ENCODE measurements around the gene UNC79.
"Not testable (repeated sequence)": the region's sequence is repeated elsewhere in the genome, so short reads cannot be mapped to it uniquely, and the experiment has no call there.

The UNC79 gene

GRCh38 chr14:93464271-93464670 is 33.5 kb downstream of the UNC79 start:
- H2BK5ac ChIP-seq (ENCODE audit: low read length) = no peak overlapping the region
- no peak overlapping the region for H3K9ac ChIP-seq (ENCODE audit: low read depth, low read length, poor library complexity)
- no peak overlapping the region for H3K27ac ChIP-seq (replicated peaks; ENCODE audit: low read length)
- no peaks in the 10 kb centered on the region for H3K79me1 ChIP-seq (ENCODE audit: low read depth, low read length)
- no peak overlapping the region for H3K4me3 ChIP-seq (ENCODE audit: low read length in 2 of 2)
- H2AFZ ChIP-seq (ENCODE audit: low read length) = no peak overlapping the region
- no peak overlapping the region for H4K8ac ChIP-seq (ENCODE audit: low read depth, low read length)
- H3K23ac ChIP-seq (ENCODE audit: low read depth, low read length, poor library complexity) = no peak overlapping the region
- peaks cover 0 to 2% of the 10 kb centered on the region in 2 donors for H3K4me1 ChIP-seq (ENCODE audit: control insufficient read depth in 2 of 2, insufficient read depth in 1 of 2, low read depth in 1 of 2, low read length in 2 of 2)
- no peak overlapping the region for H3K14ac ChIP-seq (ENCODE audit: low read length)
- no peak overlapping the region for H2BK120ac ChIP-seq (ENCODE audit: low read depth, low read length)
- no peaks in the 10 kb centered on the region for H3K9me3 ChIP-seq (replicated peaks in 1 of 2; ENCODE audit: control insufficient read depth in 2 of 2, insufficient read depth in 1 of 2, low read depth in 1 of 2, low read length in 2 of 2)
- no peak overlapping the region for H2BK15ac ChIP-seq (ENCODE audit: low read length)
- H3K36me3 ChIP-seq (replicated peaks in 1 of 2; ENCODE audit: control insufficient read depth in 2 of 2, insufficient read depth in 2 of 2, low read length in 2 of 2) = no peaks in the 10 kb centered on the region
- no peak overlapping the region for H3K4me2 ChIP-seq (ENCODE audit: insufficient read depth, low read length, poor library complexity, severe bottlenecking)
- no peaks in the 10 kb centered on the region for H3K27me3 ChIP-seq (ENCODE audit: control insufficient read depth in 3 of 3, insufficient read depth in 3 of 3, low read depth in 1 of 3, low read length in 3 of 3)
- no CpG with 5 or more reads among the region's 5 CpGs for whole genome bisulfite sequencing, 2 donors (ENCODE audit: extremely low coverage in 2 of 2, insufficient read length in 2 of 2, insufficient replicate concordance in 1 of 2)
- H4K91ac ChIP-seq (ENCODE audit: low read depth, low read length, poor library complexity) = no peak overlapping the region
- no peak overlapping the region for H3K4ac ChIP-seq (ENCODE audit: low read length)
- no peak for DNase-seq (ENCODE audit: low spot score)
- no peak overlapping the region for H3K18ac ChIP-seq (ENCODE audit: low read length)
- no peak overlapping the region for H2BK12ac ChIP-seq (ENCODE audit: low read length)
- no peak overlapping the region for H2AK5ac ChIP-seq (ENCODE audit: low read depth, low read length)

- H2BK120ac ChIP-seq (ENCODE audit: low read depth, low read length) = no peak overlapping the region
- no peak overlapping the region for H3K4ac ChIP-seq (ENCODE audit: low read length)
- no peak overlapping the region for H2BK15ac ChIP-seq (ENCODE audit: low read length)
- DNase-seq (ENCODE audit: low spot score) = no peak
- H2BK12ac ChIP-seq (ENCODE audit: low read length) = no peak overlapping the region
- H3K18ac ChIP-seq (ENCODE audit: low read length) = no peak overlapping the region
- no peaks in the 10 kb centered on the region for H3K9me3 ChIP-seq (replicated peaks in 1 of 2; ENCODE audit: control insufficient read depth in 2 of 2, insufficient read depth in 1 of 2, low read depth in 1 of 2, low read length in 2 of 2)
- no peak overlapping the region for H4K8ac ChIP-seq (ENCODE audit: low read depth, low read length)
- H3K14ac ChIP-seq (ENCODE audit: low read length) = no peak overlapping the region
- no peak overlapping the region for H2AK5ac ChIP-seq (ENCODE audit: low read depth, low read length)
- WGBS, 2 donors (ENCODE audit: extremely low coverage in 2 of 2, insufficient read length in 2 of 2, insufficient replicate concordance in 1 of 2) = no CpG with 5 or more reads among the region's 6 CpGs
- H3K27me3 ChIP-seq (ENCODE audit: control insufficient read depth in 3 of 3, insufficient read depth in 3 of 3, low read depth in 1 of 3, low read length in 3 of 3) = peaks cover 0 to 12% (median 0%) of the 10 kb centered on the region in 3 experiments
- H2AFZ ChIP-seq (ENCODE audit: low read length) = no peak overlapping the region
- no peak overlapping the region for H2BK5ac ChIP-seq (ENCODE audit: low read length)
- no peak overlapping the region for H3K9ac ChIP-seq (ENCODE audit: low read depth, low read length, poor library complexity)
- H3K23ac ChIP-seq (ENCODE audit: low read depth, low read length, poor library complexity) = no peak overlapping the region
- H3K4me1 ChIP-seq (ENCODE audit: control insufficient read depth in 2 of 2, insufficient read depth in 1 of 2, low read depth in 1 of 2, low read length in 2 of 2) = peaks cover 0 to 2% of the 10 kb centered on the region in 2 donors
- H3K4me3 ChIP-seq (ENCODE audit: low read length in 2 of 2) = no peak overlapping the region
- no peaks in the 10 kb centered on the region for H3K79me1 ChIP-seq (ENCODE audit: low read depth, low read length)
- no peak overlapping the region for H3K27ac ChIP-seq (replicated peaks; ENCODE audit: low read length)
- no peak overlapping the region for H4K91ac ChIP-seq (ENCODE audit: low read depth, low read length, poor library complexity)
- H3K4me2 ChIP-seq (ENCODE audit: insufficient read depth, low read length, poor library complexity, severe bottlenecking) = no peak overlapping the region
- no peaks in the 10 kb centered on the region for H3K36me3 ChIP-seq (replicated peaks in 1 of 2; ENCODE audit: control insufficient read depth in 2 of 2, insufficient read depth in 2 of 2, low read length in 2 of 2)
Measured at GRCh38 chr14:93475471-93475870, 44.7 kb downstream of the UNC79 start.

GRCh38 chr14:93476305-93476704 is 45.6 kb downstream of the UNC79 start:
- no peak overlapping the region for H4K91ac ChIP-seq (ENCODE audit: low read depth, low read length, poor library complexity)
- H3K4me3 ChIP-seq (ENCODE audit: low read length in 2 of 2) = no peak overlapping the region
- H2AK5ac ChIP-seq (ENCODE audit: low read depth, low read length) = no peak overlapping the region
- no peak overlapping the region for H3K27ac ChIP-seq (replicated peaks; ENCODE audit: low read length)
- H2BK15ac ChIP-seq (ENCODE audit: low read length) = no peak overlapping the region
- no peaks in the 10 kb centered on the region for H3K36me3 ChIP-seq (replicated peaks in 1 of 2; ENCODE audit: control insufficient read depth in 2 of 2, insufficient read depth in 2 of 2, low read length in 2 of 2)
- H3K4me1 ChIP-seq (ENCODE audit: control insufficient read depth in 2 of 2, insufficient read depth in 1 of 2, low read depth in 1 of 2, low read length in 2 of 2) = peaks cover 0 to 2% of the 10 kb centered on the region in 2 donors
- H3K14ac ChIP-seq (ENCODE audit: low read length) = no peak overlapping the region
- H3K9ac ChIP-seq (ENCODE audit: low read depth, low read length, poor library complexity) = no peak overlapping the region
- no peak overlapping the region for H3K4ac ChIP-seq (ENCODE audit: low read length)
- no peak for DNase-seq (ENCODE audit: low spot score)
- peaks cover 0 to 12% (median 0%) of the 10 kb centered on the region in 3 experiments for H3K27me3 ChIP-seq (ENCODE audit: control insufficient read depth in 3 of 3, insufficient read depth in 3 of 3, low read depth in 1 of 3, low read length in 3 of 3)
- no peaks in the 10 kb centered on the region for H3K79me1 ChIP-seq (ENCODE audit: low read depth, low read length)
- no peak overlapping the region for H2BK12ac ChIP-seq (ENCODE audit: low read length)
- no peak overlapping the region for H2BK120ac ChIP-seq (ENCODE audit: low read depth, low read length)
- no peaks in the 10 kb centered on the region for H3K9me3 ChIP-seq (replicated peaks in 1 of 2; ENCODE audit: control insufficient read depth in 2 of 2, insufficient read depth in 1 of 2, low read depth in 1 of 2, low read length in 2 of 2)
- no peak overlapping the region for H3K18ac ChIP-seq (ENCODE audit: low read length)
- H3K4me2 ChIP-seq (ENCODE audit: insufficient read depth, low read length, poor library complexity, severe bottlenecking) = no peak overlapping the region
- no peak overlapping the region for H4K8ac ChIP-seq (ENCODE audit: low read depth, low read length)
- H2BK5ac ChIP-seq (ENCODE audit: low read length) = no peak overlapping the region
- no CpG with 5 or more reads among the region's 3 CpGs for WGBS, 2 donors (ENCODE audit: extremely low coverage in 2 of 2, insufficient read length in 2 of 2, insufficient replicate concordance in 1 of 2)
- H2AFZ ChIP-seq (ENCODE audit: low read length) = no peak overlapping the region
- H3K23ac ChIP-seq (ENCODE audit: low read depth, low read length, poor library complexity) = no peak overlapping the region

DNA sequence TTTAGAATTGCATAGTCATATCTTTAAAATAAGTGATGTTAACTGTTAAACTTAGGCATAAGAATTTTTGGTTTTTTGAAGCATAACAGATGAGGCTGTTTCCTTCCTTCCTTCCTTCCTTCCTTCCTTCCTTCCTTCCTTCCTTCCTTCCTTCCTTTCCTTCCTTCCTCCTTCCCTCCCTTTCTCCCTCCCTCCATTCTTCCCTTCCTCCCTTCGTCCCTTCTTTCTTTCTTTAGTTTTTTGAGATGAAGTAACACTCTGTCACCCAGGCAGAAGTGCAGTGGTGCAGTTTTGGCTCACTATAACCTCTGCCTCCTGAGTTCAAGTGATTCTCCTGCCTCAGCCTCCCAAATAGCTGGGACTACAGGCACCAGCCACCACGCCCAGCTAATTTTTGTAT is 48.3 kb downstream of the UNC79 start:
- not testable (repeated sequence) for H3K4me2 ChIP-seq (ENCODE audit: insufficient read depth, low read length, poor library complexity, severe bottlenecking); H3K9me3 ChIP-seq (replicated peaks in 1 of 2; ENCODE audit: control insufficient read depth in 2 of 2, insufficient read depth in 1 of 2, low read depth in 1 of 2, low read length in 2 of 2); H2AK5ac ChIP-seq (ENCODE audit: low read depth, low read length); H2BK5ac ChIP-seq (ENCODE audit: low read length); H4K8ac ChIP-seq (ENCODE audit: low read depth, low read length); H2BK120ac ChIP-seq (ENCODE audit: low read depth, low read length); H3K79me1 ChIP-seq (ENCODE audit: low read depth, low read length); H3K27ac ChIP-seq (replicated peaks; ENCODE audit: low read length); H3K4me1 ChIP-seq (ENCODE audit: control insufficient read depth in 2 of 2, insufficient read depth in 1 of 2, low read depth in 1 of 2, low read length in 2 of 2); H3K4me3 ChIP-seq (ENCODE audit: low read length in 2 of 2); H2AFZ ChIP-seq (ENCODE audit: low read length); DNase-seq (ENCODE audit: low spot score); H3K14ac ChIP-seq (ENCODE audit: low read length); H3K36me3 ChIP-seq (replicated peaks in 1 of 2; ENCODE audit: control insufficient read depth in 2 of 2, insufficient read depth in 2 of 2, low read length in 2 of 2); H3K23ac ChIP-seq (ENCODE audit: low read depth, low read length, poor library complexity); H3K27me3 ChIP-seq (ENCODE audit: control insufficient read depth in 3 of 3, insufficient read depth in 3 of 3, low read depth in 1 of 3, low read length in 3 of 3); H3K18ac ChIP-seq (ENCODE audit: low read length); H4K91ac ChIP-seq (ENCODE audit: low read depth, low read length, poor library complexity); H3K9ac ChIP-seq (ENCODE audit: low read depth, low read length, poor library complexity); H2BK15ac ChIP-seq (ENCODE audit: low read length); H3K4ac ChIP-seq (ENCODE audit: low read length); H2BK12ac ChIP-seq (ENCODE audit: low read length)
- WGBS, 2 donors (ENCODE audit: extremely low coverage in 2 of 2, insufficient read length in 2 of 2, insufficient replicate concordance in 1 of 2) = no CpG with 5 or more reads among the region's 2 CpGs

Measured in neuronal stem cell (in vitro differentiated cells).